Retinal pigment epithelial cell (primary cell): ENCODE results near the gene PROSER1.

Experiments used
- DNase-seq: peaks from one replicate; pipeline ENCODE4 v3.0.0-alpha.2; 2010; ENCODE audit warnings: low read depth
- H3K4me3 ChIP-seq: 2 replicates; pipeline ENCODE4 v1.5.1; 2011; ENCODE audit warnings: mild to moderate bottlenecking, low read length, control low read depth, moderate library complexity
- CTCF ChIP-seq: conservative IDR thresholded peaks from 2 replicates; pipeline ENCODE4 v1.5.1; 2011; ENCODE audit warnings: low read depth, low read length, control low read depth, inconsistent platforms

The PROSER1 gene

GRCh38 chr13:39040206-39040605 is 2.3 kb upstream of the PROSER1 start:
- no peak for TF ChIP-seq CTCF
- H3K4me3 ChIP-seq: no peak overlapping the region
- no peak for DNase-seq

- TF ChIP-seq CTCF: no peak
- H3K4me3 ChIP-seq: peak overlapping the region; percentile 94
- no peak for DNase-seq
Measured at GRCh38 chr13:39039041-39039440, 1.2 kb upstream of the PROSER1 start.

- DNase-seq: no peak
- peak overlapping the region; percentile 94 for H3K4me3 ChIP-seq
Measured at GRCh38 chr13:39038569-39039030, 711 bp upstream of the PROSER1 start.

GRCh38 chr13:39037410-39037879 is 444 bp downstream of the PROSER1 start:
- peak overlapping the region; percentile 94 for H3K4me3 ChIP-seq
- TF ChIP-seq CTCF: no peak
- DNase-seq: no peak

More at GRCh38 chr13:39038569-39039030, 711 bp upstream of the PROSER1 start:
- no peak for TF ChIP-seq CTCF

GRCh38 chr13:39036212-39036611 is 1.7 kb downstream of the PROSER1 start:
- no peak for TF ChIP-seq CTCF
- no peak for DNase-seq
- H3K4me3 ChIP-seq: peak overlapping the region; percentile 94

- DNase-seq: no peak
- H3K4me3 ChIP-seq: peak overlapping the region; percentile 94
Measured at GRCh38 chr13:39035799-39036198, 2.1 kb downstream of the PROSER1 start.

More at GRCh38 chr13:39035799-39036198, 2.1 kb downstream of the PROSER1 start:
- TF ChIP-seq CTCF: no peak
